ENCODE measurements around the gene PIP4K2B. TPM values are rescaled to one million over a fixed set of nuclear protein-coding genes. Genes with fewer than 3 reads are reported as not detected.

Gene PIP4K2B
- total and polyA plus RNA-seq, 9 of the 15 experiments (the other 6 are each of a cell fraction or from before 2014, with no cell fraction given) = 3.7 to 29.9 (median 23.0) TPM

DNA sequence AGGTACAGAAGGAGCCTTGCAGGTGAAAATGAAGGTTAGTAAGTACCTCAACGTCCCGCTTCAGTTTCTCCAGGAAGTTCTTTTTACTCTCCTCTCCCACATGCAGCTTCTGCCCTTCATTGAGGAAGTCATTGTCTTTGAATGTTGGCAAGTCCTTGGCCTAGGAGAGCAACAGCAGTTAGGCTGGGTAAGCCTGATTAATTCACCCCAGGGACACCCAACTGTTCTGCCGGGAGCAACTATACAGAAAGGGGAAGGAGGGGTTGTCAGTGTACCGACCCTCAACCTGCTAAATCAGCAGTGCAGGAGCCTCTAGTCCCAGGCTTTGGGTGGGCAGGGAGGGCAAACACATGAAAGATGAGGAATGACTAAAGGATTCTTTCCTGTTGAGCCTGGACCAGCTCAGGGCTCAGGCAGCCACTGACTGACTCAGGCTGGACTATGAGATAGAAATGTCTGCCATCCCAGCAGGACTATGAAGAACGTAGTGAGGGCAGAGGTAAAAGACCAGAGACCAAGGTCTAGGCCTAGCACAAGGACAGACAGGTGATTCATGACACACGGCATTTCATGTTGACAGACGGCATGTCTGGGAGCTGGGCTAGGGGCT, 21.6 kb downstream of the PIP4K2B start:
- Histone ChIP-seq H2AFZ (ENCODE audit: low read depth, low read length) (no peak overlapping the region), H3K36me3 (ENCODE audit: control insufficient read depth, insufficient read depth, low read length) (peaks cover 84% of the 10 kb centered on the region; the same call in 2 of the 3 replicates), H3K4me1 (replicated peaks in 1 of 2; ENCODE audit: control insufficient read depth in 2 of 2, insufficient read depth in 2 of 2, low read length in 2 of 2) (no peaks in the 10 kb centered on the region), H3K79me2 (ENCODE audit: control insufficient read depth, insufficient read depth, low read length) (no peaks in the 10 kb centered on the region), H3K27ac (ENCODE audit: extremely low read depth, low read depth, low read length) (no peak overlapping the region), H3K9me3 (replicated peaks; ENCODE audit: control insufficient read depth, insufficient read depth, low read depth, low read length) (no peaks in the 10 kb centered on the region), H4K20me1 (replicated peaks; ENCODE audit: control insufficient read depth, insufficient read depth, low read length) (no peaks in the 10 kb centered on the region), H3K9ac (ENCODE audit: insufficient read depth in 1 of 2, low read depth in 2 of 2, low read length in 2 of 2) (no peak overlapping the region; a peak in 1 of 4 replicates), H3K4me2 (ENCODE audit: insufficient read depth, low read length) (no peak overlapping the region), H3K4me3 (no peak overlapping the region), H3K9me1 (ENCODE audit: control insufficient read depth, insufficient read depth, low read length) (no peaks in the 10 kb centered on the region), H3K27me3 (ENCODE audit: control insufficient read depth in 2 of 2, insufficient read depth in 2 of 2, low read length in 2 of 2) (no peaks in the 10 kb centered on the region)
- intact Hi-C loops (cut with micrococcal nuclease) = no loop called here
- DNase-seq (ENCODE audit: extremely low read depth in 1 of 4, low spot score in 3 of 4) (no peak), FAIRE-seq (no peak), ATAC-seq (no peak)
- TF ChIP-seq ZBTB8A (IDR thresholded peaks at IDR 0.05; ENCODE audit: partially characterized antibody) = no peak
- TF ChIP-seq NCOA6 (IDR thresholded peaks at IDR 0.05) = no peak
- no peak for TF ChIP-seq SP1 (CRISPR knock-in tag; IDR thresholded peaks at IDR 0.05)
- TF ChIP-seq THRAP3 (IDR thresholded peaks at IDR 0.05; ENCODE audit: borderline replicate concordance) = no peak
- no peak for TF ChIP-seq ZNF696 (CRISPR knock-in tag; conservative IDR thresholded peaks at IDR 0.05)
- TF ChIP-seq SRSF7 (optimal IDR thresholded peaks at IDR 0.05; ENCODE audit: low read depth, low read length) = no peak
- no peak for TF ChIP-seq HNRNPH1 (optimal IDR thresholded peaks at IDR 0.05; ENCODE audit: low read depth, low read length)
- no peak for TF ChIP-seq TBP (optimal IDR thresholded peaks at IDR 0.05; ENCODE audit: low read depth, low read length)
- TF ChIP-seq POLR2H (tag; IDR thresholded peaks at IDR 0.05; ENCODE audit: low read depth) = no peak
- TF ChIP-seq, protein P1, sequence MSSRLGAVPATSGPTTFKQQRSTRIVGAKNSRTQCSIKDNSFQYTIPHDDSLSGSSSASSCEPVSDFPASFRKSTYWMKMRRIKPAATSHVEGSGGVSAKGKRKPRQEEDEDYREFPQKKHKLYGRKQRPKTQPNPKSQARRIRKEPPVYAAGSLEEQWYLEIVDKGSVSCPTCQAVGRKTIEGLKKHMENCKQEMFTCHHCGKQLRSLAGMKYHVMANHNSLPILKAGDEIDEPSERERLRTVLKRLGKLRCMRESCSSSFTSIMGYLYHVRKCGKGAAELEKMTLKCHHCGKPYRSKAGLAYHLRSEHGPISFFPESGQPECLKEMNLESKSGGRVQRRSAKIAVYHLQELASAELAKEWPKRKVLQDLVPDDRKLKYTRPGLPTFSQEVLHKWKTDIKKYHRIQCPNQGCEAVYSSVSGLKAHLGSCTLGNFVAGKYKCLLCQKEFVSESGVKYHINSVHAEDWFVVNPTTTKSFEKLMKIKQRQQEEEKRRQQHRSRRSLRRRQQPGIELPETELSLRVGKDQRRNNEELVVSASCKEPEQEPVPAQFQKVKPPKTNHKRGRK (tag; IDR thresholded peaks at IDR 0.05) = no peak
- no peak for TF ChIP-seq CBX2 (IDR thresholded peaks at IDR 0.05; ENCODE audit: insufficient read depth, low read length, poor library complexity, severe bottlenecking)
- ChIA-PET CTCF (ENCODE audit: low intra/inter-chr PET ratio) (no interaction called here), POLR2A (interaction anchor here (1.5 kb wide), 2 partner anchors 20 to 76 kb away, joined by 3 to 4 read pairs; partner anchors contain the start of gene RPL23)
- WGBS (ENCODE audit: insufficient coverage, low coverage, missing lambda C conversion rate) = 83% methylated on average over 7 of the region's 7 CpGs
- in situ Hi-C loops (cut with MboI) = no loop called here
- BruUV-seq (replicated peaks) = no TSS peak
